NCI-H1694 treated with DMSO at 0.1 percent for 48 hours (cell line): Measurements from ENCODE around the gene GAGE12G.
"Not testable (repeated sequence)": the region's sequence is repeated elsewhere in the genome, so short reads cannot be mapped to it uniquely, and the experiment has no call there.

ENCODE experiments used
- DNase-seq: peaks from one replicate; lab custom pipeline; 2025; lab: John Stamatoyannopoulos, UW

GAGE12G gene, protein sequence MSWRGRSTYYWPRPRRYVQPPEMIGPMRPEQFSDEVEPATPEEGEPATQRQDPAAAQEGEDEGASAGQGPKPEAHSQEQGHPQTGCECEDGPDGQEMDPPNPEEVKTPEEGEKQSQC

GRCh38 chrX:49570100-49570499 is at the start of gene GAGE12G:
TSS of gene GAGE12G (plus strand) at chrX:49570400. CDS start at chrX:49571555, 1,155 bp downstream.
- DNase-seq: not testable (repeated sequence)

DNA sequence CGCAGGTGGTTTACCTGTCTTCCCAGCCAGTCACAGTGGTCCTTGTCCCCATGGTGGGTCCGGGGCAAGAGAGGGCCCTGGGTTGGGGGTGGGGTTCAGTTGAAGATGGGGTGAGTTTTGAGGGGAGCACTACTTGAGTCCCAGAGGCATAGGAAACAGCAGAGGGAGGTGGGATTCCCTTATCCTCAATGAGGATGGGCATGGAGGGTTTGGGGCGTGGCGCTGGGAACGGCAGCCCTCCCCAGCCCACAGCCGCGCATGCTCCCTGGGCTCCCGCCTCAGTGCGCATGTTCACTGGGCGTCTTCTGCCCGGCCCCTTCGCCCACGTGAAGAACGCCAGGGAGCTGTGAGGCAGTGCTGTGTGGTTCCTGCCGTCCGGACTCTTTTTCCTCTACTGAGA is 38.3 kb upstream of the GAGE12G start, which contains the start of gene GAGE12C:
GAGE12C (plus strand) TSS at position 301 of the 400 bp plus-strand sequence. CDS start 1,155 bp downstream, outside the sequence.
- not testable (repeated sequence) for DNase-seq

- not testable (repeated sequence) for DNase-seq
Observed at GRCh38 chrX:49541433-49541832, 28.8 kb upstream of the GAGE12G start, which contains the start of gene GAGE12D. TSS of gene GAGE12D (plus strand) at chrX:49541733. CDS start at chrX:49542888, 1,155 bp downstream.

DNA sequence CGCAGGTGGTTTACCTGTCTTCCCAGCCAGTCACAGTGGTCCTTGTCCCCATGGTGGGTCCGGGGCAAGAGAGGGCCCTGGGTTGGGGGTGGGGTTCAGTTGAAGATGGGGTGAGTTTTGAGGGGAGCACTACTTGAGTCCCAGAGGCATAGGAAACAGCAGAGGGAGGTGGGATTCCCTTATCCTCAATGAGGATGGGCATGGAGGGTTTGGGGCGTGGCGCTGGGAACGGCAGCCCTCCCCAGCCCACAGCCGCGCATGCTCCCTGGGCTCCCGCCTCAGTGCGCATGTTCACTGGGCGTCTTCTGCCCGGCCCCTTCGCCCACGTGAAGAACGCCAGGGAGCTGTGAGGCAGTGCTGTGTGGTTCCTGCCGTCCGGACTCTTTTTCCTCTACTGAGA is 19.2 kb upstream of the GAGE12G start, which contains the start of gene GAGE12E:
GAGE12E (plus strand) TSS at position 301 of the 400 bp plus-strand sequence. CDS start 1,155 bp downstream, outside the sequence.
- not testable (repeated sequence) for DNase-seq

DNA sequence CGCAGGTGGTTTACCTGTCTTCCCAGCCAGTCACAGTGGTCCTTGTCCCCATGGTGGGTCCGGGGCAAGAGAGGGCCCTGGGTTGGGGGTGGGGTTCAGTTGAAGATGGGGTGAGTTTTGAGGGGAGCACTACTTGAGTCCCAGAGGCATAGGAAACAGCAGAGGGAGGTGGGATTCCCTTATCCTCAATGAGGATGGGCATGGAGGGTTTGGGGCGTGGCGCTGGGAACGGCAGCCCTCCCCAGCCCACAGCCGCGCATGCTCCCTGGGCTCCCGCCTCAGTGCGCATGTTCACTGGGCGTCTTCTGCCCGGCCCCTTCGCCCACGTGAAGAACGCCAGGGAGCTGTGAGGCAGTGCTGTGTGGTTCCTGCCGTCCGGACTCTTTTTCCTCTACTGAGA is 9.7 kb upstream of the GAGE12G start, which contains the start of gene GAGE12F:
GAGE12F (plus strand) TSS at position 301 of the 400 bp plus-strand sequence. CDS start 1,155 bp downstream, outside the sequence.
- DNase-seq: not testable (repeated sequence)

GRCh38 chrX:49568728-49569127 is 1.5 kb upstream of the GAGE12G start:
- DNase-seq: not testable (repeated sequence)

DNA sequence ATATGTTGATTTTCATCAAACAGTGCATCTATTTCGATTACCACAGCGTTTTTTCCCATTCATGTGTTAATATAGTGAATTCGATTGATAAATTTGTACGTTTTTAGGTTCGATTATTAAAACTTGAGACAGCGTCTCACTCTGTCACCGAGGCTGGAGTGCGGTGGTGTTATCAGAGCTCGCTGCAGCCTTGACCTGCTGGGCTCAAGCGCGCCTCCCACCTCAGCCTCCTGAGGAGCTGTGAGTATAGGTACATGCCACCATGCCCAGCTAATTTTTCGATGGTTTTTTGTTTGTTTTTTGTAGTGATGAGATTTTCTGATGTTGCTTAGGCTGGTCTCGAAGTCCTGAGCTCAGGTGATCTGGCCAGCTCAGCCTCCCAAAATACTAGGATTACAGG is 1.0 kb upstream of the GAGE12G start:
- DNase-seq: not testable (repeated sequence)

DNA sequence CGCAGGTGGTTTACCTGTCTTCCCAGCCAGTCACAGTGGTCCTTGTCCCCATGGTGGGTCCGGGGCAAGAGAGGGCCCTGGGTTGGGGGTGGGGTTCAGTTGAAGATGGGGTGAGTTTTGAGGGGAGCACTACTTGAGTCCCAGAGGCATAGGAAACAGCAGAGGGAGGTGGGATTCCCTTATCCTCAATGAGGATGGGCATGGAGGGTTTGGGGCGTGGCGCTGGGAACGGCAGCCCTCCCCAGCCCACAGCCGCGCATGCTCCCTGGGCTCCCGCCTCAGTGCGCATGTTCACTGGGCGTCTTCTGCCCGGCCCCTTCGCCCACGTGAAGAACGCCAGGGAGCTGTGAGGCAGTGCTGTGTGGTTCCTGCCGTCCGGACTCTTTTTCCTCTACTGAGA is 9.4 kb downstream of the GAGE12G start, which contains the start of gene GAGE12H:
GAGE12H (plus strand) TSS at position 301 of the 400 bp plus-strand sequence. CDS start 1,155 bp downstream, outside the sequence.
- DNase-seq: not testable (repeated sequence)

GRCh38 chrX:49589196-49589595 is 19.0 kb downstream of the GAGE12G start, which contains the start of gene GAGE2A:
TSS of gene GAGE2A (plus strand) at chrX:49589496. CDS start at chrX:49590651, 1,155 bp downstream.
- not testable (repeated sequence) for DNase-seq

DNA sequence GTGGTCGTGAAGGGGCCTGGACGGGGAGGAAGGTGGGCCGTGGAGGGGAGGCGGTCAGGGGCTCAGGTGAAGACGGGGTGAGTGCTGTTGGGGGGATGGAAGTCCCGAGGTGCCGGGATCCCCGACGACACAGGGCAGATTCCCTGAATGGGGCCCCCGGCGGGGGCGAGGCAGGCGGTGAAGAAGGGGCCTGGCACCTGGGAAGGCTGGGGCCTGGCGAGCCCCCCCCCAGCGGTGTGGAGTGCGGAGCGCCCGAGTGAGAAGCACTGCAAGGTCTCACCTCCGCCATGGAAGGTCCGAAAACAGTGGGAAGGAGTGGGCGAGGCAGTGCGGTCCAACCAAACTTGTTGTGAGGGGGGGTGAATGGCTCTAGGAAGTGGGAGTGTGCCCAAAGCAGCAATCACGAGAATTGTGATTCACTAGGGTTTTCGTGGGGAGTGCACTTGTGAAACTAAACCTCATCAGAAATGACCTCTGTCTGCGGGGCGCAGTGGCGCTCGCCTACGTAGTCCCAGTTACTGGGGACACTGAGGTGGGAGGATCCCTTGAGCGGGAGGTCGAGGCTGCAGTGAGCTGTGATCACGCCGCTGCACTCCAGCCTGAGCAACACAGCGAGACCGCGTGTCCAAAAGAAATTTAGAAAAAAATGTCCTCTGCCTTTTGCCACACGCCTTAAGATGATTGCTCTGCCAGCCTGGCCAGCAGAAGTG is 19.7 kb downstream of the GAGE12G start:
- not testable (repeated sequence) for DNase-seq

GRCh38 chrX:49590488-49590887 is 20.3 kb downstream of the GAGE12G start:
- DNase-seq: not testable (repeated sequence)

DNA sequence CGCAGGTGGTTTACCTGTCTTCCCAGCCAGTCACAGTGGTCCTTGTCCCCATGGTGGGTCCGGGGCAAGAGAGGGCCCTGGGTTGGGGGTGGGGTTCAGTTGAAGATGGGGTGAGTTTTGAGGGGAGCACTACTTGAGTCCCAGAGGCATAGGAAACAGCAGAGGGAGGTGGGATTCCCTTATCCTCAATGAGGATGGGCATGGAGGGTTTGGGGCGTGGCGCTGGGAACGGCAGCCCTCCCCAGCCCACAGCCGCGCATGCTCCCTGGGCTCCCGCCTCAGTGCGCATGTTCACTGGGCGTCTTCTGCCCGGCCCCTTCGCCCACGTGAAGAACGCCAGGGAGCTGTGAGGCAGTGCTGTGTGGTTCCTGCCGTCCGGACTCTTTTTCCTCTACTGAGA is 28.5 kb downstream of the GAGE12G start, which contains the start of gene GAGE1:
GAGE1 (plus strand) TSS at position 301 of the 400 bp plus-strand sequence. CDS start 1,155 bp downstream, outside the sequence.
- DNase-seq: not testable (repeated sequence)

- DNase-seq: no peak
Observed at GRCh38 chrX:49610718-49611310, 40.6 kb downstream of the GAGE12G start.

GRCh38 chrX:49618574-49618973 is 48.4 kb downstream of the GAGE12G start:
- no peak for DNase-seq
